ENCODE results near the gene MFAP3. TPM values are rescaled to one million over a fixed set of nuclear protein-coding genes. Genes with fewer than 3 reads are reported as not detected.

The MFAP3 gene
- total and polyA plus RNA-seq, 10 of the 15 experiments (the other 5 are each of a cell fraction or from before 2014, with no cell fraction given), result 2.5 to 22.9 (median 13.4) TPM

DNA sequence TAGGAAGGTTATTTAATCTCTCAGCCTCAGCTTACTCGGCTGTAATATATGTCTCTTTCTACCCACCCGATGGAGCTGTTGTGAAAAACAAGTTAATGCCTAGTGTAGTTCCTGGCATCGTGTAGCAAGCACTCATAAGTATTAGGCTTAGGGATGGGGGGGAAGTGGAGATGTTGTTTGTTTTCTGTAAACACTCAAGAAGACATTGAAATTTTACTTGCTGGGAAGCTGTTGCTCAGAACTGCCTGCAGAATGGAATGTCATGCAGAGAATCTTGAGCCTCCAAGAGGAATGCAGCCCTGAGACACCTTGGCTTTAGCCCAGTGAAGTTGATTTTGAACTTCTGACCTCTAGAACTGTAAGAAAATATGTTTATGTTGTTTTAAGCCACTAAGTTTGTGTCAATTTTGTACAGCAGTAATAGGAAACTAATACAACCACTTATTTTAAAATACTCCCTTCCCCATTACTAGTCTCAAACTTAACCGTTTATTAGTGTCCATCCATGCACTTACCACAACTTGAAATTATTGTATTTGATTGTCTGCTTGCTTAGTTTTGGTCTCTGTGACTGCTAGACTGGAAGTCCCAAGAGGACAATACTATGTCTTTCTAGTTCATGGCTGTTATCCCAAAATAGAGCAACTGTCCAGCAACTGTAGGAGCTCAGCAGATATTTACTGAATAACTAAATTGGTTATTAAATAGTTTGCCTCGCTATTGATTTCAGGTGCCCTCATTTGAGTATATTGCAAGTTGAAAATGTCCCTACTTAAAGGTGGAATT is 53.8 kb downstream of the MFAP3 start:
- no peaks in the 10 kb centered on the region for H3K79me2 ChIP-seq (ENCODE audit: control insufficient read depth, insufficient read depth, low read length)
- H3K36me3 ChIP-seq (ENCODE audit: control insufficient read depth in 2 of 2, insufficient read depth in 2 of 2, low read length in 1 of 2), result no peaks in the 10 kb centered on the region
- ATAC-seq (no peak), DNase-seq (ENCODE audit: low read depth, low spot score) (no peak), FAIRE-seq (no peak)
- H3K27ac ChIP-seq (ENCODE audit: control insufficient read depth, insufficient read depth), result no peak overlapping the region
- intact Hi-C loops (cut with micrococcal nuclease; ENCODE audit: unreplicated experiment), result no loop called here
- no peaks in the 10 kb centered on the region for H3K9me3 ChIP-seq (replicated peaks; ENCODE audit: control insufficient read depth, insufficient read depth, low read length)
- ChIA-PET RAD21 (ENCODE audit: unreplicated experiment) (interaction anchor here (0.7 to 2.0 kb wide), 2 partner anchors 10 to 313 kb away, joined by 4 to 6 read pairs; no protein-coding TSS in a partner anchor), CTCF (interaction anchor here (1.1 to 2.5 kb wide), 2 partner anchors 16 to 128 kb away, joined by 3 to 7 read pairs; no protein-coding TSS in a partner anchor), POLR2A (no interaction called here), SMC1A (ENCODE audit: uncharacterized antibody, unreplicated experiment) (interaction anchor here (0.7 kb wide), 1 partner anchor 10 kb away, joined by 3 read pairs; no protein-coding TSS in a partner anchor)
- H2AFZ ChIP-seq (ENCODE audit: control insufficient read depth, low read depth, low read length), result no peak overlapping the region
- 50% methylated on average over 5 of the region's 5 CpGs for WGBS (ENCODE audit: insufficient coverage, insufficient replicate concordance, low lambda C conversion rate, missing lambda C conversion rate)
- no TSS peak for BruUV-seq (replicated peaks)
- no peak overlapping the region for H3K9ac ChIP-seq (ENCODE audit: control insufficient read depth, insufficient read depth, low read length)
- TF ChIP-seq POLR2AphosphoS2 (IDR thresholded peaks at IDR 0.05; ENCODE audit: low read depth, low read length), result no peak
- no peak for TF ChIP-seq SMC3 (IDR thresholded peaks at IDR 0.05; ENCODE audit: borderline replicate concordance, low read length)
- no peak for TF ChIP-seq RB1 (IDR thresholded peaks at IDR 0.05; ENCODE audit: borderline replicate concordance)
- TF ChIP-seq MTA3 (IDR thresholded peaks at IDR 0.05; ENCODE audit: borderline replicate concordance, low read length), result no peak
- TF ChIP-seq ZNF274 (IDR thresholded peaks at IDR 0.05; ENCODE audit: insufficient read depth, insufficient read length), result no peak
- TF ChIP-seq, protein P1, sequence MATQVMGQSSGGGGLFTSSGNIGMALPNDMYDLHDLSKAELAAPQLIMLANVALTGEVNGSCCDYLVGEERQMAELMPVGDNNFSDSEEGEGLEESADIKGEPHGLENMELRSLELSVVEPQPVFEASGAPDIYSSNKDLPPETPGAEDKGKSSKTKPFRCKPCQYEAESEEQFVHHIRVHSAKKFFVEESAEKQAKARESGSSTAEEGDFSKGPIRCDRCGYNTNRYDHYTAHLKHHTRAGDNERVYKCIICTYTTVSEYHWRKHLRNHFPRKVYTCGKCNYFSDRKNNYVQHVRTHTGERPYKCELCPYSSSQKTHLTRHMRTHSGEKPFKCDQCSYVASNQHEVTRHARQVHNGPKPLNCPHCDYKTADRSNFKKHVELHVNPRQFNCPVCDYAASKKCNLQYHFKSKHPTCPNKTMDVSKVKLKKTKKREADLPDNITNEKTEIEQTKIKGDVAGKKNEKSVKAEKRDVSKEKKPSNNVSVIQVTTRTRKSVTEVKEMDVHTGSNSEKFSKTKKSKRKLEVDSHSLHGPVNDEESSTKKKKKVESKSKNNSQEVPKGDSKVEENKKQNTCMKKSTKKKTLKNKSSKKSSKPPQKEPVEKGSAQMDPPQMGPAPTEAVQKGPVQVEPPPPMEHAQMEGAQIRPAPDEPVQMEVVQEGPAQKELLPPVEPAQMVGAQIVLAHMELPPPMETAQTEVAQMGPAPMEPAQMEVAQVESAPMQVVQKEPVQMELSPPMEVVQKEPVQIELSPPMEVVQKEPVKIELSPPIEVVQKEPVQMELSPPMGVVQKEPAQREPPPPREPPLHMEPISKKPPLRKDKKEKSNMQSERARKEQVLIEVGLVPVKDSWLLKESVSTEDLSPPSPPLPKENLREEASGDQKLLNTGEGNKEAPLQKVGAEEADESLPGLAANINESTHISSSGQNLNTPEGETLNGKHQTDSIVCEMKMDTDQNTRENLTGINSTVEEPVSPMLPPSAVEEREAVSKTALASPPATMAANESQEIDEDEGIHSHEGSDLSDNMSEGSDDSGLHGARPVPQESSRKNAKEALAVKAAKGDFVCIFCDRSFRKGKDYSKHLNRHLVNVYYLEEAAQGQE (IDR thresholded peaks at IDR 0.05; ENCODE audit: low read depth, low read length), result no peak
- no peak for TF ChIP-seq CHD4 (IDR thresholded peaks at IDR 0.05)
- TF ChIP-seq CREM (IDR thresholded peaks at IDR 0.05; ENCODE audit: low read depth), result no peak
- no peak for TF ChIP-seq DPF2 (IDR thresholded peaks at IDR 0.05)
- no peak for TF ChIP-seq BCL11A (IDR thresholded peaks at IDR 0.05; ENCODE audit: low read depth, low read length)
- TF ChIP-seq IKZF1 (conservative IDR thresholded peaks at IDR 0.05), result no peak
- no peak for TF ChIP-seq NFIC (IDR thresholded peaks at IDR 0.05; ENCODE audit: low read depth, low read length)
- no peak for TF ChIP-seq JUND (IDR thresholded peaks at IDR 0.05; ENCODE audit: low read depth, low read length)
- no peak for TF ChIP-seq NFXL1 (IDR thresholded peaks at IDR 0.05; ENCODE audit: borderline replicate concordance)
- no peaks in the 10 kb centered on the region for H3K4me1 ChIP-seq (ENCODE audit: control insufficient read depth, insufficient read depth, low read length)
- in situ Hi-C loops (cut with MboI), result no loop called here
- H4K20me1 ChIP-seq (ENCODE audit: control insufficient read depth, insufficient read depth), result no peaks in the 10 kb centered on the region
- peaks cover 0 to 2% of the 10 kb centered on the region in 2 experiments; a peak in 1 of 4 replicates for H3K27me3 ChIP-seq (replicated peaks in 1 of 2; ENCODE audit: control insufficient read depth in 2 of 2, insufficient read depth in 2 of 2, low read length in 1 of 2)
- no peak overlapping the region for H3K4me3 ChIP-seq
- H3K4me2 ChIP-seq (ENCODE audit: control insufficient read depth, insufficient read depth), result no peak overlapping the region

All from GM12878 (cell line).